ENCODE measurements around the gene SVOP. TPM values are rescaled to one million over a fixed set of nuclear protein-coding genes. Genes with fewer than 3 reads are reported as not detected.

The SVOP gene
- total and polyA plus RNA-seq, 2 experiments from 2014 or later: 0.10 TPM; not detected in 1

DNA sequence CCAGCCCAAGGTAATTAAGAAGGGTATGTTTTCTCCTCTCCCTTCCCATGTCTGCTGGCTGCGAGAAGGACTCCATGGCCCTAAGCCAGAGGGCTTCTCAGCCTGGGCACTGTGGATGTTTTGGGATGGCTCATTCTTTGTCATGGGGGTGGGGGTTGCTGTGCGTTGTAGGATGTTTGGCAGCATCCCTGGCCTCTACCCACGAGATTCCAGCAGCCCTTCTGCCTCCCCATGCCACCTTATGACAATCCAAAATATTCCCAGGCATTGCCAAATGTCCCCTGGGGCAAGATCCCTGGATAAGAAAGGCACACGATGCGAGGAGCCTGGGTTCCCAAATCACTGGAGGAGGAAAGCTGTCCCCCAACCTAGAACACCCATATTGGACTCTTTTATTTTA is 104.5 kb downstream of the SVOP start:
- no peaks in the 10 kb centered on the region for H3K36me3 Mint-ChIP-seq (ENCODE audit: low read depth)
- no peaks in the 10 kb centered on the region for H3K27me3 ChIP-seq (ENCODE audit: insufficient read depth)
- 0 out of 3 replicates have a peak, but pooled peaks cover 2% of the 10 kb centered on the region for H3K4me1 Mint-ChIP-seq
- no peak for ATAC-seq
- H3K4me2 ChIP-seq: no peak overlapping the region
- TF ChIP-seq STAT1 (IDR thresholded peaks at IDR 0.05; ENCODE audit: unreplicated experiment): no peak
- TF ChIP-seq, protein P1, sequence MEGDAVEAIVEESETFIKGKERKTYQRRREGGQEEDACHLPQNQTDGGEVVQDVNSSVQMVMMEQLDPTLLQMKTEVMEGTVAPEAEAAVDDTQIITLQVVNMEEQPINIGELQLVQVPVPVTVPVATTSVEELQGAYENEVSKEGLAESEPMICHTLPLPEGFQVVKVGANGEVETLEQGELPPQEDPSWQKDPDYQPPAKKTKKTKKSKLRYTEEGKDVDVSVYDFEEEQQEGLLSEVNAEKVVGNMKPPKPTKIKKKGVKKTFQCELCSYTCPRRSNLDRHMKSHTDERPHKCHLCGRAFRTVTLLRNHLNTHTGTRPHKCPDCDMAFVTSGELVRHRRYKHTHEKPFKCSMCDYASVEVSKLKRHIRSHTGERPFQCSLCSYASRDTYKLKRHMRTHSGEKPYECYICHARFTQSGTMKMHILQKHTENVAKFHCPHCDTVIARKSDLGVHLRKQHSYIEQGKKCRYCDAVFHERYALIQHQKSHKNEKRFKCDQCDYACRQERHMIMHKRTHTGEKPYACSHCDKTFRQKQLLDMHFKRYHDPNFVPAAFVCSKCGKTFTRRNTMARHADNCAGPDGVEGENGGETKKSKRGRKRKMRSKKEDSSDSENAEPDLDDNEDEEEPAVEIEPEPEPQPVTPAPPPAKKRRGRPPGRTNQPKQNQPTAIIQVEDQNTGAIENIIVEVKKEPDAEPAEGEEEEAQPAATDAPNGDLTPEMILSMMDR (conservative IDR thresholded peaks at IDR 0.05; ENCODE audit: low read depth in 2 of 2): no peak
- TF ChIP-seq EZH2 (IDR thresholded peaks at IDR 0.05; ENCODE audit: low read depth, unreplicated experiment): no peak
- TF ChIP-seq JUNB (IDR thresholded peaks at IDR 0.05; ENCODE audit: unreplicated experiment): no peak
- TF ChIP-seq, protein P2, sequence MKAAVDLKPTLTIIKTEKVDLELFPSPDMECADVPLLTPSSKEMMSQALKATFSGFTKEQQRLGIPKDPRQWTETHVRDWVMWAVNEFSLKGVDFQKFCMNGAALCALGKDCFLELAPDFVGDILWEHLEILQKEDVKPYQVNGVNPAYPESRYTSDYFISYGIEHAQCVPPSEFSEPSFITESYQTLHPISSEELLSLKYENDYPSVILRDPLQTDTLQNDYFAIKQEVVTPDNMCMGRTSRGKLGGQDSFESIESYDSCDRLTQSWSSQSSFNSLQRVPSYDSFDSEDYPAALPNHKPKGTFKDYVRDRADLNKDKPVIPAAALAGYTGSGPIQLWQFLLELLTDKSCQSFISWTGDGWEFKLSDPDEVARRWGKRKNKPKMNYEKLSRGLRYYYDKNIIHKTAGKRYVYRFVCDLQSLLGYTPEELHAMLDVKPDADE (IDR thresholded peaks at IDR 0.05): no peak
- no peak for TF ChIP-seq POLR2AphosphoS5 (IDR thresholded peaks at IDR 0.05; ENCODE audit: low read depth)
- TF ChIP-seq, protein P3, sequence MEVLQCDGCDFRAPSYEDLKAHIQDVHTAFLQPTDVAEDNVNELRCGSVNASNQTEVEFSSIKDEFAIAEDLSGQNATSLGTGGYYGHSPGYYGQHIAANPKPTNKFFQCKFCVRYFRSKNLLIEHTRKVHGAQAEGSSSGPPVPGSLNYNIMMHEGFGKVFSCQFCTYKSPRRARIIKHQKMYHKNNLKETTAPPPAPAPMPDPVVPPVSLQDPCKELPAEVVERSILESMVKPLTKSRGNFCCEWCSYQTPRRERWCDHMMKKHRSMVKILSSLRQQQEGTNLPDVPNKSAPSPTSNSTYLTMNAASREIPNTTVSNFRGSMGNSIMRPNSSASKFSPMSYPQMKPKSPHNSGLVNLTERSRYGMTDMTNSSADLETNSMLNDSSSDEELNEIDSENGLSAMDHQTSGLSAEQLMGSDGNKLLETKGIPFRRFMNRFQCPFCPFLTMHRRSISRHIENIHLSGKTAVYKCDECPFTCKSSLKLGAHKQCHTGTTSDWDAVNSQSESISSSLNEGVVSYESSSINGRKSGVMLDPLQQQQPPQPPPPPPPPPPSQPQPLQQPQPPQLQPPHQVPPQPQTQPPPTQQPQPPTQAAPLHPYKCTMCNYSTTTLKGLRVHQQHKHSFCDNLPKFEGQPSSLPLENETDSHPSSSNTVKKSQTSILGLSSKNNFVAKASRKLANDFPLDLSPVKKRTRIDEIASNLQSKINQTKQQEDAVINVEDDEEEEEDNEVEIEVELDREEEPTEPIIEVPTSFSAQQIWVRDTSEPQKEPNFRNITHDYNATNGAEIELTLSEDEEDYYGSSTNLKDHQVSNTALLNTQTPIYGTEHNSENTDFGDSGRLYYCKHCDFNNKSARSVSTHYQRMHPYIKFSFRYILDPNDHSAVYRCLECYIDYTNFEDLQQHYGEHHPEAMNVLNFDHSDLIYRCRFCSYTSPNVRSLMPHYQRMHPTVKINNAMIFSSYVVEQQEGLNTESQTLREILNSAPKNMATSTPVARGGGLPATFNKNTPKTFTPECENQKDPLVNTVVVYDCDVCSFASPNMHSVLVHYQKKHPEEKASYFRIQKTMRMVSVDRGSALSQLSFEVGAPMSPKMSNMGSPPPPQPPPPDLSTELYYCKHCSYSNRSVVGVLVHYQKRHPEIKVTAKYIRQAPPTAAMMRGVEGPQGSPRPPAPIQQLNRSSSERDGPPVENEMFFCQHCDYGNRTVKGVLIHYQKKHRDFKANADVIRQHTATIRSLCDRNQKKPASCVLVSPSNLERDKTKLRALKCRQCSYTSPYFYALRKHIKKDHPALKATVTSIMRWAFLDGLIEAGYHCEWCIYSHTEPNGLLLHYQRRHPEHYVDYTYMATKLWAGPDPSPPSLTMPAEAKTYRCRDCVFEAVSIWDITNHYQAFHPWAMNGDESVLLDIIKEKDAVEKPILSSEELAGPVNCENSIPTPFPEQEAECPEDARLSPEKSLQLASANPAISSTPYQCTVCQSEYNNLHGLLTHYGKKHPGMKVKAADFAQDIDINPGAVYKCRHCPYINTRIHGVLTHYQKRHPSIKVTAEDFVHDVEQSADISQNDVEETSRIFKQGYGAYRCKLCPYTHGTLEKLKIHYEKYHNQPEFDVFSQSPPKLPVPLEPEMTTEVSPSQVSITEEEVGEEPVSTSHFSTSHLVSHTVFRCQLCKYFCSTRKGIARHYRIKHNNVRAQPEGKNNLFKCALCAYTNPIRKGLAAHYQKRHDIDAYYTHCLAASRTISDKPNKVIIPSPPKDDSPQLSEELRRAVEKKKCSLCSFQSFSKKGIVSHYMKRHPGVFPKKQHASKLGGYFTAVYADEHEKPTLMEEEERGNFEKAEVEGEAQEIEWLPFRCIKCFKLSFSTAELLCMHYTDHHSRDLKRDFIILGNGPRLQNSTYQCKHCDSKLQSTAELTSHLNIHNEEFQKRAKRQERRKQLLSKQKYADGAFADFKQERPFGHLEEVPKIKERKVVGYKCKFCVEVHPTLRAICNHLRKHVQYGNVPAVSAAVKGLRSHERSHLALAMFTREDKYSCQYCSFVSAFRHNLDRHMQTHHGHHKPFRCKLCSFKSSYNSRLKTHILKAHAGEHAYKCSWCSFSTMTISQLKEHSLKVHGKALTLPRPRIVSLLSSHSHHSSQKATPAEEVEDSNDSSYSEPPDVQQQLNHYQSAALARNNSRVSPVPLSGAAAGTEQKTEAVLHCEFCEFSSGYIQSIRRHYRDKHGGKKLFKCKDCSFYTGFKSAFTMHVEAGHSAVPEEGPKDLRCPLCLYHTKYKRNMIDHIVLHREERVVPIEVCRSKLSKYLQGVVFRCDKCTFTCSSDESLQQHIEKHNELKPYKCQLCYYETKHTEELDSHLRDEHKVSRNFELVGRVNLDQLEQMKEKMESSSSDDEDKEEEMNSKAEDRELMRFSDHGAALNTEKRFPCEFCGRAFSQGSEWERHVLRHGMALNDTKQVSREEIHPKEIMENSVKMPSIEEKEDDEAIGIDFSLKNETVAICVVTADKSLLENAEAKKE (CRISPR knock-in tag; IDR thresholded peaks at IDR 0.05): no peak
- TF ChIP-seq CREB1 (CRISPR knock-in tag; IDR thresholded peaks at IDR 0.05; ENCODE audit: low read depth): no peak
- TF ChIP-seq NANOG (IDR thresholded peaks at IDR 0.05; ENCODE audit: borderline replicate concordance): no peak
- no peak for TF ChIP-seq ZNF114 (CRISPR knock-in tag; IDR thresholded peaks at IDR 0.05)
- no peak for TF ChIP-seq ZNF331 (CRISPR knock-in tag; IDR thresholded peaks at IDR 0.05; ENCODE audit: low read depth)
- no peak overlapping the region for H3K4me3 ChIP-seq
- DNase-seq (ENCODE audit: low spot score): no peak
- peak overlapping the region; percentile 56; the same call in 1 of the 2 replicates for H2AFZ ChIP-seq
- H3K79me2 ChIP-seq (replicated peaks; ENCODE audit: insufficient read depth): no peaks in the 10 kb centered on the region
- H3K27me3 Mint-ChIP-seq (ENCODE audit: insufficient read depth, low read depth, poor library complexity): peaks cover 8% of the 10 kb centered on the region
- no peaks in the 10 kb centered on the region for H3F3A ChIP-seq (replicated peaks; ENCODE audit: low read depth)
- H3K27ac Mint-ChIP-seq: no peak overlapping the region
- no peak overlapping the region for H3K4me3 Mint-ChIP-seq
- no peaks in the 10 kb centered on the region; the same call in 2 of the 3 replicates for H3K9me3 Mint-ChIP-seq
- no peaks in the 10 kb centered on the region for H4K20me1 ChIP-seq (replicated peaks; ENCODE audit: insufficient read depth)
- H3K4me1 ChIP-seq (ENCODE audit: insufficient read depth): no peaks in the 10 kb centered on the region
- no peak overlapping the region for H3K27ac ChIP-seq (ENCODE audit: low read depth)
- no peaks in the 10 kb centered on the region for H3K36me3 ChIP-seq (ENCODE audit: insufficient read depth)
- no peaks in the 10 kb centered on the region for H3K9me2 ChIP-seq (ENCODE audit: insufficient read depth)

Data from GM23338 (cell line).